NCI-H345 (cell line): ENCODE results near the gene PPP4R2.
"Not testable (repeated sequence)": the region's sequence is repeated elsewhere in the genome, so short reads cannot be mapped to it uniquely, and the experiment has no call there.

Experiments used
- DNase-seq: peaks from one replicate; lab custom pipeline; 2025; lab: John Stamatoyannopoulos, UW

Gene PPP4R2

GRCh38 chr3:72977060-72977808 is 19.4 kb upstream of the PPP4R2 start:
- DNase-seq, result no peak

- no peak for DNase-seq
Measured at GRCh38 chr3:72982609-72983366, 13.8 kb upstream of the PPP4R2 start.

GRCh38 chr3:72985576-72985975 is 11.0 kb upstream of the PPP4R2 start:
- no peak for DNase-seq

GRCh38 chr3:72990701-72991395 is 5.8 kb upstream of the PPP4R2 start:
- no peak for DNase-seq

GRCh38 chr3:72991522-72991921 is 5.1 kb upstream of the PPP4R2 start:
- DNase-seq, result no peak

GRCh38 chr3:72993391-72993790 is 3.2 kb upstream of the PPP4R2 start:
- no peak for DNase-seq

GRCh38 chr3:72995337-72995736 is 1.3 kb upstream of the PPP4R2 start:
- DNase-seq, result no peak

GRCh38 chr3:72996121-72996472 is 514 bp upstream of the PPP4R2 start:
- no peak for DNase-seq

GRCh38 chr3:72997421-72997961 is 880 bp downstream of the PPP4R2 start:
- DNase-seq, result peak; percentile 22

GRCh38 chr3:72998466-72998865 is 1.9 kb downstream of the PPP4R2 start:
- DNase-seq, result no peak

GRCh38 chr3:72999951-73000350 is 3.3 kb downstream of the PPP4R2 start:
- DNase-seq, result no peak

GRCh38 chr3:73003050-73003449 is 6.4 kb downstream of the PPP4R2 start:
- DNase-seq, result not testable (repeated sequence)

GRCh38 chr3:73004316-73004715 is 7.7 kb downstream of the PPP4R2 start:
- no peak for DNase-seq

GRCh38 chr3:73007992-73008712 is 11.5 kb downstream of the PPP4R2 start:
- DNase-seq, result no peak

- DNase-seq, result no peak
Measured at GRCh38 chr3:73009008-73009407, 12.4 kb downstream of the PPP4R2 start.

GRCh38 chr3:73009750-73010149 is 13.1 kb downstream of the PPP4R2 start:
- DNase-seq, result no peak

GRCh38 chr3:73010158-73010557 is 13.5 kb downstream of the PPP4R2 start:
- no peak for DNase-seq

- no peak for DNase-seq
Measured at GRCh38 chr3:73018298-73018697, 21.7 kb downstream of the PPP4R2 start.

- DNase-seq, result no peak
Measured at GRCh38 chr3:73018790-73019441, 22.3 kb downstream of the PPP4R2 start.

GRCh38 chr3:73021301-73021835 is 24.8 kb downstream of the PPP4R2 start:
- DNase-seq, result no peak

- no peak for DNase-seq
Measured at GRCh38 chr3:73024836-73025235, 28.2 kb downstream of the PPP4R2 start.
